Measurements from ENCODE around the gene RTL1.

The RTL1 gene

DNA sequence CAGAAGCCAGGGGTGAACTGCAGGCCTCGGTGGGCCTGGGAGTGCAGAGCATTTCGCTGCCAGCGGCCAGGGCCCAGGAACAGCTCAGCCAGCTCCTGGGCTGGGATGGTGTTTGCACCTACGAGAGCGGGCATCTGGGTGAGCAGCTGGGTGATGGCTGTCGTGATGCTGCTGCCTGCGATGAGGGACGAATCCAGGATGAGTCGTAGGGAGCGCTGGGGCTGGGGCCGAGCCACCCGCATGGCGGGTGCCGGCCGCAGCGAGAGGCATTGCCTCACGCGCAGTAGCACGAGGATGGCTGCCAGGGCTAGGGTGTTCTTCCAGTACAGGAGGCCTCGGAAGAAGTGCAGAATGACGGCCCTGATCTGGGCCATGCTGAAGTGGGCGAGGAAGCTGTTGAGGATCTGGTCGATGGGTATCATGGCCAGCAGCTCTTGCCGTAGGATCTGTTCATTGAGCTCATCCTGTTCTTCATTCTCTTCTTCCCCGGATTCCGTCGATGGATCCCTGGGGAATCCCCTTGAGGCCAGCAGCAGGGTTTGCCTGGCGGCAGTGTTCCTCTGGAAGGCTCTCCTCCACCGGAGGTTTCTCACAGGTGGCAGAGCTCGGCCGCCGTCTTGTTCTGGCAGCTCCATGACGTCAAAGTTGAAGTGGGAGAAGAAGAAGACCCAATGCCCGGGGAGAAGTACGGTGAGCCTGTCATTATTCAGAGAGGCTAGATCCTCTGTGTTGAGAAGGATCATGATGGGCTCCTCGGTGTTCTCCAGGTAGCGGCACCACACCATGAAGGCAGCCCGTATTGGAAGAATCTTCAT is 22.1 kb downstream of the RTL1 start:
- no peak for DNase-seq

DNA sequence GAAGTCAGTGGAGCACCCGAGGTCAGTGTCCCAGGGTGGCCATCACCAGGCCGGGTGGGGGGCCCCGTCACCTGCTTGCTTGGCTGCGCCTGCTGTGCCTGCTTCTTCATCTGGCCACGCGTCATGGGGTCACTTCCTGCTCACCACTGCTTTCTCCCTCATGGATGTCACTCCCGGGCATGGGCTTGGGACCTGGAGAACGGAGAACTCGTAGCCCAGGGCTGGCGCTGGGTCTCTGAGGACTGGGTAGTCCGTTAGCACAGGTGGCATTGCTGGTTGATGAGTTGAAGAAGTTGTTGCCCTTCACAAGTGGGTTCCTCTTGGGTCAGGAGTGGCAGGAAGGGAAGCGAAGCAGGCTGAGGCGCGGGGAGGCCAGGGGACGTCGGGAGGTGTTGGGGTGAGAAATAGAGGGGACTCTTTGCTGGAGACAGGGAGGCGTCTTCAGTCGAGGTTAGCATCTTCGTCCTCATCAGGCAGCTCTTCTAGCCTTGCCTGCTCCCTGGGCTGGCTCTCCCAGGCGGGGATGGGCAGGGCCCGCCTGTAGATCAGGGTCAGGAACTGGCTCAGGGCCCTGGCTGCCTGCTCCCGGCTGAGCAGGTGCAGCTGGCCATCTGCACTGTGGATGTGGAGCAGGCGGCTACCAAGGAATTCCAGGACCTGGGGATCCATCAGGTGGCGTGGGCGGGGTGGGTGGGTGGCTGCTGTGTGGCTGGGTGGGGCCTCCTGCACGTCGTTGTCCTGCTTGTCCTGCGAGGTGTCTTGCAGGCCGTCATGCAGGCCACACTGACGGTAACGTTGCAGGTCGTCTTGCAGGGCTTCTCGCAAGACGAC is 23.0 kb downstream of the RTL1 start:
- no peak for DNase-seq

- no peak for DNase-seq
Measured at GRCh38 chr14:100879782-100880181, 23.7 kb downstream of the RTL1 start.

DNA sequence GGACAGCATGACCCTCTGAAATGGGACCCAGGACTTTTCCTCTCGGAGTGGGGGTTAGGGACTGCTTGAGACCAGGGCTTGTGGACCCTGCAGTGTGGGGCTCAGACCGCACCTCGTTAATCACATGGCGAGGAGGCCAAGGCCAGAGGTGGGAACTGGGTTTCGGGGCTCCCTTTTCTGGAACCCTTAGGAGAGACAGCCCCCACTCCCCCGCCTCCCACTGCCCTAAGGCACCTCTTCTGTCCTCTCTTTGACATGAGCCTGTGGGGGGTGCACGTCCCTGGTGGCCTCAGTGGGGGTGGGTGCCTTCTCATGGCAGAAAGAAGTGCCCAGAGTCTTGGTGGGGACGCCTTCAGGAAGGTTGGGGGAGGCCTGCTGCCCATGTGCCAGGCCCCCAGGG is 24.3 kb downstream of the RTL1 start:
- no peak for DNase-seq

- DNase-seq, result no peak
Measured at GRCh38 chr14:100878271-100879146, 25.0 kb downstream of the RTL1 start.

- DNase-seq, result no peak
Measured at GRCh38 chr14:100875861-100876590, 27.5 kb downstream of the RTL1 start.

DNA sequence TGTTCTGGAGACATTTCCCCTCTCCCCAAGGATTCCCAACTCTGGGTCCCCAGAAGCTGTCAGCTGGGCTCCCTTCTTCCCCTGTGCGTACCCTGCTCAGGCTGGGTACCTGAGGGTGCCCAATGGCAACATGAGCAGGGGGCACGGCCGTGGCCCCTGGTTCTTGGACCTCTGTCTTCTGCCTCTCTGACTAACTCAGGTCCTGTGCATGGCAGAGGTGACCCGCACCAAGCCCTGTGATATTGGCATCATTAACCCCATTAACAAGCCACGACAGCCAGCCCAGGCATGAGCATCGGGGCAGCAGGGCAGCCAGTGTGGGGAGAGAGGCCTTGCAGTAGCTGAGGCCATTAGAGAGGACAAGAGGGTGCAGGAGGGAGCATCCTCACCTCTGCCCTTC is 28.4 kb downstream of the RTL1 start:
- no peak for DNase-seq

DNA sequence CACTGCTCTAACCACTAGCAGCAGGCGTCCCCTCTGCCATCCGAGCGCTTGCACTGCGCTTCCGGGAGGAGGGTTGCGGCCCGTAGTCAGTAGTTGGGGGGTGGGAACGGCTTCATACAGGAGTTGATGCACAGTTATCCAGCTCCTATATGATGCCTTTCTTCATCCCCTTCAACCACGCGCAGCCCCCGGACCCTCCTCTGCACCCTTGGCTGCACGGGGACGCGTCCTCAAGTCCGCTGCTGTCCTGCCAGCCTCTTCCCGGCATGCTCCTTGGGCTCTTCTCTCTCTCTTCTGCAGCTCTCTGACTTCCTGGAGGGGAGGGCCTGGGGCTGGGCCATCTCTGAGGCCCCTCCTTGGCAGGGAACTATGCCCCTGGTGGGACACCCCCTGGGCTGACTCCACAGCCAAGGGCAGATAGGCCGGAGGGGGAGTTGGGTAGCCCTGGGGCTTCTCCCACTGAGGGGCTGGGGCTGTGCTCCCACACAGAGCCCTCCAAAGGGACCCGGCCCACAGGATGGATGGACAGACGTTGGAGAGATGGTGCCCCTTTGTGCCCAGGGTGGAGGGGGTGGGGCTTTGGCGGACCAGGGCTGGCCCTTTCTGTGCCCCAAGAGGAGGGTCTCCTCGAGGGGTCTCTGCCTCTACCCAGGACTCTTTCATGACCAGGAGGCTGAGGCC is 29.0 kb downstream of the RTL1 start:
- DNase-seq, result no peak

GRCh38 chr14:100874051-100874410 is 29.5 kb downstream of the RTL1 start:
- DNase-seq, result no peak

- no peak for DNase-seq
Measured at GRCh38 chr14:100873096-100873482, 30.4 kb downstream of the RTL1 start.

DNA sequence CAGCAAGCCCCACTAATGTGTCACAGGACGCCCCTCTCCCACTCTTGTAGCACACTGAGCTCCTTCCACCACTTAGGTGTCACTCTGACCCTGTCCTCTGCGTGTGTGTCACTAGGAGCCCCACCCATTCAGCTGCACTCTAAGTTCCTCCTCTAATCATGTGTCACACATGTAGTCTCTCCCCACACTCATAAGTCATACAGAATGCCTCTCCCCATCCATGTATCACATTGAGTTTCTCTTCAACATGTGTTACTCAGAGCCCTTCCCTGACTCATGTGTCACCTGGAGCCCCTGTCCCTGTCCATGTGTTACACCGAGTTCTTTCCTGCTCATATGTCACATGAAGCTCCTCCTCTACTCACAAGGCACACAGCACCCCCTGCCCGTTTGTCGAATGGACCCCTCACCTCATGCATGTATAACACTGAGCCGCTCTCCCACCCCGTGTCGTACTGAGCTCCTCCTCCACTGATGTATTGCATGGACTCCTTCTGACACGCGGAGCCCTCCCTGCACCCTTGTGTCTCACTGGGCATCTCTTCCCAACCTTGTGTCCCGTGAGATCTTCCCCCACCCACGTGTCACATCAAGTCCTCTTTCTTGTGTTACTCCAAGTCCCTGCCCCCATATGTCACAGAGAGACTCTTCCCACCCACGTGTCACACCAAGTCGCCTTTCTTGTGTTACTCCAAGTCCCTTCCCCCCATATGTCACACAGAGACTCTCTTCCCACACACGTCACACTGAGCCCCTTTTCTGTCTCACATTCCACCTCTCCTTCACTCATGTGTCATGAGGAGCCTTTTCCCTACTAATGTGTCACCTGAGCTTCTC is 31.0 kb downstream of the RTL1 start:
- DNase-seq, result no peak

DNA sequence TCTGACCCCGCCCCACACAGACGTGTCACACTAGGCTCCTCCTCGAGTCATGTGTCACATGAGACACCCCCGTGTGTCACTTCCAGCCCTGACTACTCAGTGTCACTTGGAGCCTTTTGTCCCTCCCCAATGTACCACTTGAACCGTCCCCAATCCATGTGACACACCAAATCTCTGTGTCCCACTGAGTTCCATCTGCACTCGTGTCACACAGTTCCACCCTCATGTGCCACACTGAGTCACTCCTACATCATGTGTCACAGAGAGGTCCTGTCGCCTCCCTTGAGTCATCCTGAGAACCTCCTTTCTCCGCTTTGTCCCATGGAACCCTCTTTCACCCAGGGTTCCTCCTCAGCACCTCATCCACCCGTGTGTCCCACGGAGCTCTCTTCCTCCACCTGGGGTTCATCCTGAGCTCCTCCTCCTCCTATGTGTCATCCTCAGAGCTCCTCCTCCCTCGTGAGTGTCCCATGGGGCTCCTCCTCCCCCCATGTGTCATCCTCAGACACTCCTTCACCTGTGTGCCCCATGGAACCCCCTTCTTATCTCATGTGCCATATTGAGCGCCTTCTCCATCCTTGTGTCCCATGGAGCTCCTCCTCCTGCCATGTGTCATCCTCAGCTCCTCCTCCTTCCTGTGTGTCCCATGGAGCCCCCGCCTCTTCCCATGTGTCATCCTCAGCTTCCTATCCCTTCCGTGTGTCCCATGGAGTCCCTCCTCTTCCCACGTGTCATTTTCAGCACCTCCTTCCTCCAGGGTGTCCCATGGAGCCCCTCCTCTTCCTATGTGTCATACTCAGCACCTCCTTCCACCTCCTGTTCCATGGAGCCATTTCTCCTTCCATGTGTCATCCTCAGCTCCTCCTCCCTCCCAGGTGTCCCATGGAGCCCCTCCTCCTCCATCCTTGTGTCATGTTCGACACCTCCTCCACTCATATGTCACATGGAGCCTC is 32.0 kb downstream of the RTL1 start:
- no peak for DNase-seq

DNA sequence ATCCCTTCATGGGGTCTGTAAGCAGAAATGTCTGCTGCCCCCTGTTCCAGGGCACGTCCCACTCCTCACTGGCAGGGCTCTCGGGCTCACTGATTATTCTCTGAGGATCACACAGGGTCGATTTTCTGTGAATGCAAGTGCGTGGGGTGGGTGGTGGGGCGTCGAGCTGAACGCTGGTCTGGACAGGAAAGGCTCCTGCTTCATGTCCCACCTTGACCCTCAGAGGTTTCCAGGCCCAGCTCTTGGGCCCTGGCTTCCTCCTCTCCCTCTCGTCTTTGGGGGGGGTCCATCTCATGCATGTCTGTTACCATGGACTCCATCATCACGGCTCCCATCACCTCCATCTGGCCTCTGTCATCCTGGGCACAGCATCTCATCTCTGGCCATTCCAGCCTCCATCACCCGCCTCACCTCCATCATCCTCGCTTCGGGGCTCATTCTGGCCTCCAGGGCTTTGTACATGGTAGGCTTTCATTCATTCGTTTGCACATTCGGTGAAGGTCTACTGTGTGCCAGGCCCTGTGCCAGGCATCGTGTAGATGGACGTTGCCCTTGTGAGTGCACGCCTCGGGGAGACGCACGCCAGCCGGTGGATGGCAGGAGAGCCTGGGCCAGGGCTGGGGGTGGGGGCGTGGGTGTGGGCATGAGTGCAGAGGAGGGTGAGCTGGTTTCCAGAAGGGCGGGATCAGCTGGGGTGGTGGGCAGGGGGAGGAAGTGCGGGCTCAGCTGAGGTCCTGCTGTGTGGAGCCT is 34.7 kb downstream of the RTL1 start:
- no peak for DNase-seq

DNA sequence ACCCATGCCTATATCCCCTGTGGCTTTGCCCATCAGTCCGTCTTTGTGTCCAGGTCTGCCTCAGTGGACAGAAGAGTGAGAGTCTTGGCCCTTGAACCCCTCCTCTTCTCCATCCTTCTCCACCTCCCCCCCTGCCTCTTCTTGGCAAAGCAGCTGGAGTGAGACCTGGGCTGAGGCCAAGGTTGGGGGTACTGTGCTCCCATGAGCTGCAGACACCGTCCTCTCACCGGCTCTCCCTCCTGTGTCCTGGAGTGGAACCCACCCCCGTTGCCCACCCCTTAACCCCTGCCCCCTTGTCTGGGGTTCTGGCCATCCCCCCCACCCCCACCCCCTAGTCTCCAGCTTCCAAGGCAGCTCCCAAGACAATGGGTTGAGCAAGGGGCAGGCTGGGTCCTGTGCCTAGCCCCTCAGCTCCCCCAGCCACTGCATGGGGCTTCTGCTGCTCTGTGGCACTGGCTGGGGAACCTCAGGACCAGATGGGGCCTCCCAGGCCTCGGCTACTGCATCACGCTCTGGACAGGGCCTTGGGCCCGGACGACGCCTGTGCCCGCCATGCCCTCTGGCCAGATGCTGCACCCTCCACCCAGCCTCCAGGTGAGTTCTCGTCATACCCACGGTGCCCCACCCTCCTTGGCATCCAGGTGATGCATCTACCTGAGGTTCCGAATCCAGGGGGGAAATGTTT is 35.7 kb downstream of the RTL1 start:
- DNase-seq, result no peak

DNA sequence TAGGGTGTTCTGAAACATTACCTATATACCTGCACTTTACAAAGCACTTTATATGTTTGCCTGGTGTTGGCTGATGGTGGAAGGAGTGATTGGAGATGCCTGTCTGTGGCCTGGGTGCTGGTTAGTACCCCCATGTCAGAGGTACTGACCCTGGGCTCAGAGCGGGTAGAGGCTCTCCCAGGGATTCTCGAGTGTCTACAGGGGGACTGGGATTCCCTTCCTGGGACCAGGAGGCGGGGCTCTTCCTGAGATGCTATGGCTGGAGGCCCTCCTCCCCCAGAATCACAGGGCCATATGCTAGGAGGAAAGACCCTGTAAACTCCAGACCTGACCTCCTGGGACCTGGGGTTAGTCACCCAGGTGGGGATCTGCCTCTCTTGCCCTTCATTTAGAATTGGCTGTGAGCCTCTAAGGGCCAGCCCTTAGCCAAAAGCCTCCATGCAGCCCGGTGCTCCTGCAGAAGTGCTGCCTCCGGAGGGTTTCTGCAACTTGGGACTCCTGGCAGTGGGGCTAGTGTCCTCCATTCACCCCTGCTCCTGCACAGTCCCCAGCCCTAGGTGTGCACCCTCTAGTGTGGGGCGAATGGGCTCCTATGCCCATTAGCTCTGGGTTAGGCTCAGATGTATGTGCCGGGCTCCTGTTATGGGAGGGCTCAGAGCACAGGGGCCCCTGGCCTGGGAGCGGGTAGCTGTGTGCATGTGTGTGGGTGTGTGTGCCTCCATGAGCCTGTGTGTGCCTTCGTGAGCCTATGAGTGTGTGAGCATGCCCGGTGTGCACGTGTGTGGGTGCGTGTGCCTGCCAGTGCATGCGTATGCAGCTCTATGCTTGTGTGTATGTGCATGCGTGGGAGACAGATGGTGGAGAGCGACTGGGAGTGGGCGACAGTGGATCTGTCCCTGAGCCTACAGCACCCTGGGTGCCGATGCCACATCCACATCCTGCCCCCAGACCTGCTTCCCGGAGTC is 36.6 kb downstream of the RTL1 start:
- no peak for DNase-seq

DNA sequence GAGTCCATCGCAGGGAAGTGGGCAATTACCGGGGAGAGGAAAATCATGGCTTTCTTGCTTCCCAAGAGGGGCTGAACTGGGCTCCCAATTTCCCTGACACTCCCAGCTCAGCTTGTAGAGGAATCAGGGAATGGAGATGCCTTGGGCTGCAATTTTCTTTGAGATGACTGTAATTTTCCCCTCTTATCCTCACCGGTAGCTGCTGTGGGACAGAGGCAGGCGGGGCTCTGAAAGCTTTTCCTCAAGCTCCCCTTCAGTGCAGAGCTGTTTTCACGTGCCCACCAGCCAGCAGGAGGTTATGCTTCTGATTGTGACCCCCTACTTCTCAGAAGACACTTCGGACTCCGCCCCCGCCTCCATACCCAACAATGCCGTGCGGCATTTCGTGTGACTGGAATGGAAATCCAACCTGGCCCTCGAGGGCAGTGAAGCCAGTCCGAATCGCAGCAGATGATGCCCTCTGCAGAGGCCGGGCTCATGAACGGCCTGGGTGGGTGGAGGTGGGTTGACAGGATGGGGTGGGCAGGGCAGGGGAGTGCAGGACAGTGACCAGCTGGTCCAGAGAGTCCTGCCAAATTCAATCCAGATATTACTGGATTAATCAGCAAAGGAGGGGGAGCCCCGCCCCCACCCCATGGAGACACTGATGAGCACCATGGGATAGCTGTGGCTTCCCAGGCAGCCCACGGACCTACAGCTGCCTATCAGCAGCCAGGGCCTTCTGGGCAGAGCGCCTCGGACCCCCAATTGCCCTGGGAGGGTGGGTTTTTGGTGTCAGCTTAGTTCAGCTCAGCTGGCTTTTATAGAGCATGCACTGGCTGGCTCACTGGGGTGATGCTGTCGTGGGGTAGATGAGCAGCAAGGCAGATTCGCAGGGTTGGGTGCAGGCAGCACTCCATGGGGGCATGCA is 37.6 kb downstream of the RTL1 start:
- no peak for DNase-seq
